ENCODE measurements around the gene SLC38A1. TPM values are rescaled to one million over a fixed set of nuclear protein-coding genes. Genes with fewer than 3 reads are reported as not detected.

SLC38A1 gene
- polyA plus RNA-seq, 1 experiment, result 76.8 TPM

DNA sequence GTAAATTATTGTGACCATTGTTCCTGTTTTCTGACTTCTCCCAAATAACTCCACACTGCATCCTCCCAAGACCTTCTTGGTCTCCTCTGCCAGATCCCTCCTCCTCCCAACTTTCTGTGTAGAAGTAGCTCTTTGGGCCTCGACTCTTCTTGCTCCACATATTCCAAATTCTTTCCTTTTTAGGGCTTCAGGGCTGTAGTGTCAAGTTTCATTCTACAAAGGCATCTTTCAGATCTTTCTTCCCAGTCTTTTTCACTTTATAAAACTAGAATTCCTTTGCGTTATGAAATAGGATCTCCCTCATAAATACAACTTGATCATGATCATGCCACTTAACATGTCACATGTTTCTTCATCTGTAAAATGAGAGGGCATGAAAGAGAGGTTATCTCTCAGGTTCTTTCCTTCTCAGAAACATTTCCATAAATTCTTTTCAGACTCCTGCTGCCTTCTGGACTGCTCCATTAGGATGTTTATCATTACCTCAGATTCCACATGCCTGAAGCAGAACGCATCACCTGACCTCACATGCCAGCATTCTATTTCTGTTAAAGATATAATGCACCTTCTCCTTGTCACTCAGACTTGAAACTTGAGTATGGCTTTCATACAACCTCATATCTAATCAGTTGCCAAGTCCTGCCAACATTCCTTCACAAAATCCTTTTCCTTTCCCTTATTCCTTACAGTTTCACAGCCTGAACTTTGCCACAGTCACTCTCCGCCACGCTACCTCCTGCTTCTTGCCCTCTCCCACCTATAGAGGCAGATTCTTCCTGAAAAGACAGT, 8.5 kb downstream of the SLC38A1 start:
- TF ChIP-seq, protein P1, sequence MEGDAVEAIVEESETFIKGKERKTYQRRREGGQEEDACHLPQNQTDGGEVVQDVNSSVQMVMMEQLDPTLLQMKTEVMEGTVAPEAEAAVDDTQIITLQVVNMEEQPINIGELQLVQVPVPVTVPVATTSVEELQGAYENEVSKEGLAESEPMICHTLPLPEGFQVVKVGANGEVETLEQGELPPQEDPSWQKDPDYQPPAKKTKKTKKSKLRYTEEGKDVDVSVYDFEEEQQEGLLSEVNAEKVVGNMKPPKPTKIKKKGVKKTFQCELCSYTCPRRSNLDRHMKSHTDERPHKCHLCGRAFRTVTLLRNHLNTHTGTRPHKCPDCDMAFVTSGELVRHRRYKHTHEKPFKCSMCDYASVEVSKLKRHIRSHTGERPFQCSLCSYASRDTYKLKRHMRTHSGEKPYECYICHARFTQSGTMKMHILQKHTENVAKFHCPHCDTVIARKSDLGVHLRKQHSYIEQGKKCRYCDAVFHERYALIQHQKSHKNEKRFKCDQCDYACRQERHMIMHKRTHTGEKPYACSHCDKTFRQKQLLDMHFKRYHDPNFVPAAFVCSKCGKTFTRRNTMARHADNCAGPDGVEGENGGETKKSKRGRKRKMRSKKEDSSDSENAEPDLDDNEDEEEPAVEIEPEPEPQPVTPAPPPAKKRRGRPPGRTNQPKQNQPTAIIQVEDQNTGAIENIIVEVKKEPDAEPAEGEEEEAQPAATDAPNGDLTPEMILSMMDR (IDR thresholded peaks at IDR 0.05; ENCODE audit: insufficient read depth, low read depth, low read length), result no peak
- H3K4me3 ChIP-seq (ENCODE audit: low read depth, low read length), result no peak overlapping the region
- no peaks in the 10 kb centered on the region for H3K27me3 ChIP-seq (ENCODE audit: control insufficient read depth, insufficient read depth, low read length)
- DNase-seq (ENCODE audit: low read depth), result peak; percentile 57
- CTCF ChIA-PET, result interaction anchor here (0.7 kb wide), 1 partner anchor 8 kb away, joined by 3 read pairs; the partner anchor contains the start of gene SLC38A1
- POLR2A ChIA-PET, result no interaction called here
- H3K36me3 ChIP-seq (ENCODE audit: control insufficient read depth, insufficient read depth, low read length), result peaks cover 1% of the 10 kb centered on the region; the same call in 1 of the 2 replicates

DNA sequence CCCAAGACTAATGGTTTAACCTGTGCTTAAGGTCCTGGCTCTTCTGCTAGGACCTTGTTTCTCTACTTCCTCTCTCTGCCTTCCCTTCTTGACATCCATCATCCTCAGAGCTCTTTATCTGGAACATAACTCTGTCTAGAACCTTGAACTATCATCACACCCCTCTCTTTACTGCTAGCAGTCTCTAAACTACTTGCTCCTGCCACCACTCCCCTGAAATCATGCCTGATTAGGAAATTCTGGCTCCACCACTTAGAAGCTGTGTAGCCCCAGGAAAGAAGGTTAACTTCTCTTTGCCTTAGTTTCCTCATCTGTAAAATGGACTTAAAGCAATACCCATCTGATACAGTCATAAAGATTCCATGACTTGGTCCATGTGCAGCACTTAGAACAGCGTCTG, 9.1 kb downstream of the SLC38A1 start:
- TF ChIP-seq, protein P1 (IDR thresholded peaks at IDR 0.05; ENCODE audit: insufficient read depth, low read depth, low read length), result no peak
- CTCF ChIA-PET, result interaction anchor here (0.7 kb wide), 1 partner anchor 9 kb away, joined by 3 read pairs; the partner anchor contains the start of gene SLC38A1
- H3K27me3 ChIP-seq (ENCODE audit: control insufficient read depth, insufficient read depth, low read length), result no peaks in the 10 kb centered on the region
- DNase-seq (ENCODE audit: low read depth), result no peak
- no peak overlapping the region for H3K4me3 ChIP-seq (ENCODE audit: low read depth, low read length)
- peaks cover 1% of the 10 kb centered on the region; the same call in 1 of the 2 replicates for H3K36me3 ChIP-seq (ENCODE audit: control insufficient read depth, insufficient read depth, low read length)
- POLR2A ChIA-PET, result no interaction called here

DNA sequence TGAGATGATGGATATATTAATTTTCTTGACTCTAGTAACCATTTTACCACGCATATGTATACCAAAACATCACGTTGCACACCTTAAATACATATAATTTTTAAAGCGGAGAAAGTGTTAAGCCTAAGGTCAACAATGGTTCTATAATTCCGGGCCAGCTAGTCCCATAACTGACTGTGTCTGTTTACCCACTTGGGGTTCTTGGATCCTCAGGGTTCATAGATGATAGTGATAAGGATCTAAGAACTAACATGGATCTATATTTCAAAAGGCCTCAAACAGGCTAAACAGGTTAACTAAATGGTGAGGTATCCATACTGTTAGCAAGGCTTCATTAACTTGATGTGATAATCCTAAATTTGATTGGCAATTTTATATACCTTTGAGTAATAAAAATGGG, 9.8 kb downstream of the SLC38A1 start:
- TF ChIP-seq, protein P1 (IDR thresholded peaks at IDR 0.05; ENCODE audit: insufficient read depth, low read depth, low read length), result no peak
- ChIA-PET CTCF (no interaction called here), POLR2A (no interaction called here)
- H3K4me3 ChIP-seq (ENCODE audit: low read depth, low read length), result no peak overlapping the region
- no peaks in the 10 kb centered on the region for H3K27me3 ChIP-seq (ENCODE audit: control insufficient read depth, insufficient read depth, low read length)
- DNase-seq (ENCODE audit: low read depth), result no peak
- H3K36me3 ChIP-seq (ENCODE audit: control insufficient read depth, insufficient read depth, low read length), result peaks cover 2% of the 10 kb centered on the region

DNA sequence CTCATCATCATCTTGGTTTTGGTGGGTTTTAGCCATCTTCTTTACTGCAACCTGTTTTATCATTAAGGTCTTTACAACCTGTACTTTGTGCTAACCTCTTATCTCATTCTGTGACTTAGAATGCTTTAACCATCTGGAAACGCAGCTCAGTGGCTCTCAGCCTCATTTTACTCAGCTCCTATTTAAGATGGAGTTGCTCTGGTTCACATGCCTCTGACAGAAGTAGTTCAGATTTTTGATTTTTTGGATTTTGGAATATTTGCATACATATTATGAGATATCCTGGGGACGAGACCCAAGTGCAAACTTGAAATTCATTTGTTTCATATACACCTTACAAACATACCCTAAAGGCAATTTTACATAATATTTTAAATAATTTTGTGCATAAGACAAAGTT, 10.7 kb downstream of the SLC38A1 start:
- ChIA-PET CTCF (no interaction called here), POLR2A (no interaction called here)
- DNase-seq (ENCODE audit: low read depth), result no peak
- peaks cover 2% of the 10 kb centered on the region for H3K36me3 ChIP-seq (ENCODE audit: control insufficient read depth, insufficient read depth, low read length)
- H3K4me3 ChIP-seq (ENCODE audit: low read depth, low read length), result no peak overlapping the region
- TF ChIP-seq, protein P1 (IDR thresholded peaks at IDR 0.05; ENCODE audit: insufficient read depth, low read depth, low read length), result no peak
- no peaks in the 10 kb centered on the region for H3K27me3 ChIP-seq (ENCODE audit: control insufficient read depth, insufficient read depth, low read length)

DNA sequence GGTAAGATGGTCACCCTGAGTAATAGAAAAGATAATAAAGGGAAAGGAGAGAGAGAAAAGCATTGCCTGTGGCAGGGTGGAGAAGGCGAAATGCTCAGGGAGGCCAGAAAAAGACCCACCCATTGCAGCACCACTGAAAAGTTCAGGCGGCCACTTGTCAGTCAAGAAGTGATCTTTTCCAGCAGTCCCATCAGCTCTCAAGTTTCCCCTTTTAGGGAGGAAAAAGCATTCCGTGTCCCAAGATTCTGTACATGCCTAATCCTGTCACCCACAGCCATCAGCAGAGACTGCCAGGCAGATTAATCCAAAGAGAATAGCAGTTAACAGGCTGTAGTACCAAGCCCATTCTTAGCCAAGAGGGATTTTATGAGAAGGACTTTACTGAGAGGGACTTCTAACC, 11.9 kb downstream of the SLC38A1 start:
- H3K36me3 ChIP-seq (ENCODE audit: control insufficient read depth, insufficient read depth, low read length), result peaks cover 2% of the 10 kb centered on the region
- H3K27me3 ChIP-seq (ENCODE audit: control insufficient read depth, insufficient read depth, low read length), result no peaks in the 10 kb centered on the region
- CTCF ChIA-PET, result no interaction called here
- TF ChIP-seq, protein P1 (IDR thresholded peaks at IDR 0.05; ENCODE audit: insufficient read depth, low read depth, low read length), result no peak
- POLR2A ChIA-PET, result no interaction called here
- DNase-seq (ENCODE audit: low read depth), result no peak
- no peak overlapping the region for H3K4me3 ChIP-seq (ENCODE audit: low read depth, low read length)
